H1 (cell line): ENCODE data around the gene PCCA. TPM values are rescaled to one million over a fixed set of nuclear protein-coding genes. Genes with fewer than 3 reads are reported as not detected.
"Not testable (repeated sequence)": the region's sequence is repeated elsewhere in the genome, so short reads cannot be mapped to it uniquely, and the experiment has no call there.

Experiments used
- CTCF ChIA-PET: fragments of 300-600 bp; sonication (Branson Sonifier 250); formaldehyde crosslinking; loops from one replicate; lab custom pipeline; 2021; ENCODE audit not compliant: partially characterized antibody; lab: Charles Lee
- POLR2A ChIA-PET: fragments of 300-600 bp; sonication (Branson Sonifier 250); formaldehyde crosslinking; loops from one replicate; lab custom pipeline; 2021; ENCODE audit warnings: inconsistent platforms; ENCODE audit not compliant: partially characterized antibody; lab: Charles Lee
- DNase-seq, 2 experiments: peaks; one replicate each; pipeline versions ENCODE4 v3.0.0 to v3.0.0-alpha.2; 2010 to 2022; ENCODE audit warnings: low spot score in 2 of 2, low read depth in 1 of 2, mixed read lengths in 1 of 2
- FAIRE-seq: peaks from 2 replicates; lab custom pipeline; 2011; peaks lifted over from hg19 to GRCh38; lab: Jason Lieb, UNC
- H2AFZ ChIP-seq: 2 replicates; pipeline ENCODE4 v1.8.1; 2012; ENCODE audit warnings: low read length, inconsistent platforms
- H2AK5ac ChIP-seq: 2 replicates; pipeline ENCODE4 v1.6.1; 2013; ENCODE audit warnings: low read depth, low read length
- H2BK120ac ChIP-seq: replicated peaks from 2 replicates; pipeline ENCODE3; 2013; ENCODE audit warnings: low read depth, low read length, inconsistent platforms
- H2BK12ac ChIP-seq: 2 replicates; pipeline ENCODE4 v1.6.1; 2013; ENCODE audit warnings: low read depth, low read length
- H2BK15ac ChIP-seq: 2 replicates; pipeline ENCODE4 v1.6.1; 2013; ENCODE audit warnings: low read length
- H2BK20ac ChIP-seq: 2 replicates; pipeline ENCODE4 v1.6.1; 2013; ENCODE audit warnings: low read length
- H2BK5ac ChIP-seq: 2 replicates; pipeline ENCODE4 v1.6.1; 2013; ENCODE audit warnings: low read depth, low read length
- H3K14ac ChIP-seq: 2 replicates; pipeline ENCODE4 v1.6.1; 2013; ENCODE audit warnings: inconsistent platforms; ENCODE audit not compliant: insufficient read length
- H3K18ac ChIP-seq: 2 replicates; pipeline ENCODE4 v1.6.1; 2013; ENCODE audit warnings: low read length; ENCODE audit errors: extremely low read depth
- H3K23ac ChIP-seq: 2 replicates; pipeline ENCODE4 v1.6.1; 2013; ENCODE audit warnings: inconsistent platforms; ENCODE audit not compliant: insufficient read length
- H3K23me2 ChIP-seq: 2 replicates; pipeline ENCODE4 v1.6.1; 2013; ENCODE audit warnings: low read depth, low read length
- H3K27ac ChIP-seq: 2 replicates; pipeline ENCODE4 v1.6.1; 2011; ENCODE audit warnings: low read depth, low read length, inconsistent platforms
- H3K27me3 ChIP-seq, 4 experiments: replicated peaks in 1 of 4; 1 replicate in 1 of 4; 2 replicates in 3 of 4; pipeline versions ENCODE4 v1.6.1 to v1.8.1; 2011 to 2013; ENCODE audit warnings: low read length in 3 of 4, mild to moderate bottlenecking in 3 of 4, inconsistent platforms in 2 of 4, mixed read lengths in 2 of 4, moderate library complexity in 1 of 4; ENCODE audit not compliant: control insufficient read depth in 3 of 4, insufficient read depth in 3 of 4; ENCODE audit errors: extremely low read depth in 1 of 4
- H3K36me3 ChIP-seq, 4 experiments: 2 replicates each; pipeline versions ENCODE4 v1.6.1 to v1.8.1; 2011 to 2013; ENCODE audit warnings: mild to moderate bottlenecking in 4 of 4, low read length in 3 of 4, moderate library complexity in 2 of 4, control low read depth in 1 of 4, inconsistent platforms in 1 of 4; ENCODE audit not compliant: insufficient read depth in 4 of 4, control insufficient read depth in 2 of 4
- H3K4ac ChIP-seq: replicated peaks from 2 replicates; pipeline ENCODE3; 2013; ENCODE audit warnings: low read length, low read depth, mixed read lengths, inconsistent platforms; ENCODE audit not compliant: insufficient read length
- H3K4me1 ChIP-seq, 4 experiments: replicated peaks in 1 of 4; 1 replicate in 1 of 4; 2 replicates in 3 of 4; pipeline versions ENCODE4 v1.6.1 to v1.8.1; 2011 to 2013; ENCODE audit warnings: low read length in 3 of 4, inconsistent platforms in 2 of 4, mixed read lengths in 1 of 4; ENCODE audit not compliant: insufficient read depth in 4 of 4, control insufficient read depth in 3 of 4
- H3K4me2 ChIP-seq, 2 experiments: 2 replicates each; pipeline versions ENCODE4 v1.6.1 to v1.8.1; 2011 to 2013; ENCODE audit warnings: low read depth in 2 of 2, low read length in 2 of 2, control low read depth in 1 of 2, inconsistent platforms in 1 of 2, mild to moderate bottlenecking in 1 of 2; ENCODE audit not compliant: insufficient read depth in 1 of 2
- H3K4me3 ChIP-seq, 4 experiments: fragments of 200-600, 300-600 bp in 1 of 4; sonication (generic), shearing (Covaris generic), sonication (Bioruptor Twin) in 1 of 4; 2 replicates each; pipeline versions ENCODE4 v1.5.1 to v1.8.1; 2011 to 2016; ENCODE audit warnings: low read length in 4 of 4, low read depth in 3 of 4, control low read depth in 2 of 4, inconsistent platforms in 2 of 4, mild to moderate bottlenecking in 2 of 4, mixed read lengths in 1 of 4, moderate library complexity in 1 of 4; ENCODE audit not compliant: insufficient read depth in 2 of 4; ENCODE audit errors: extremely low read depth in 1 of 4
- H3K56ac ChIP-seq: replicated peaks from 2 replicates; pipeline ENCODE3; 2013; ENCODE audit warnings: low read depth, mild to moderate bottlenecking, mixed read lengths, low read length, inconsistent platforms; ENCODE audit not compliant: insufficient read length
- H3K79me1 ChIP-seq: 2 replicates; pipeline ENCODE4 v1.6.1; 2013; ENCODE audit warnings: low read depth, low read length, control low read depth
- H3K79me2 ChIP-seq, 2 experiments: 2 replicates each; pipeline versions ENCODE4 v1.6.1 to v1.8.1; 2012 to 2013; ENCODE audit warnings: low read length in 2 of 2, mild to moderate bottlenecking in 2 of 2, inconsistent platforms in 1 of 2; ENCODE audit not compliant: insufficient read depth in 2 of 2, control insufficient read depth in 1 of 2
- H3K9ac ChIP-seq, 4 experiments: replicated peaks in 1 of 4; 1 replicate in 1 of 4; 2 replicates in 3 of 4; pipeline versions ENCODE4 v1.6.1 to v1.8.1; 2011 to 2013; ENCODE audit warnings: low read depth in 3 of 4, low read length in 3 of 4, control low read depth in 2 of 4, mild to moderate bottlenecking in 2 of 4, moderate library complexity in 2 of 4, inconsistent platforms in 1 of 4; ENCODE audit errors: extremely low read depth in 1 of 4
- H3K9me3 ChIP-seq, 2 experiments: 2 replicates each; pipeline versions ENCODE4 v1.6.1 to v1.8.1; 2012 to 2013; ENCODE audit warnings: mild to moderate bottlenecking in 2 of 2, moderate library complexity in 2 of 2, control low read depth in 1 of 2, inconsistent platforms in 1 of 2, low read depth in 1 of 2, low read length in 1 of 2, mixed read lengths in 1 of 2; ENCODE audit not compliant: insufficient read depth in 2 of 2
- H4K20me1 ChIP-seq, 2 experiments: replicated peaks in 1 of 2; 2 replicates each; pipeline versions ENCODE3 to v1.8.1; 2011 to 2013; ENCODE audit warnings: inconsistent platforms in 2 of 2, low read length in 2 of 2, mild to moderate bottlenecking in 1 of 2; ENCODE audit not compliant: insufficient read depth in 2 of 2, control insufficient read depth in 1 of 2
- H4K5ac ChIP-seq: 2 replicates; pipeline ENCODE4 v1.6.1; 2013; ENCODE audit warnings: low read length, low read depth, mixed read lengths, inconsistent platforms; ENCODE audit not compliant: insufficient read length
- H4K8ac ChIP-seq: 2 replicates; pipeline ENCODE4 v1.8.0; 2013; ENCODE audit warnings: mild to moderate bottlenecking, moderate library complexity, low read length, inconsistent platforms; ENCODE audit not compliant: insufficient read depth; ENCODE audit errors: extremely low read depth
- H4K91ac ChIP-seq: replicated peaks from 2 replicates; pipeline ENCODE3; 2013; ENCODE audit warnings: low read length, mixed read lengths, inconsistent platforms; ENCODE audit not compliant: insufficient read length
- WGBS, 2 experiments: shearing (Covaris generic) in 1 of 2; methylation state at CpG; one replicate each; pipeline versions ENCODE4 v1.1.6 to v1.1.7; 2013 to 2015; ENCODE audit warnings: low lambda C conversion rate in 2 of 2, mixed read lengths in 2 of 2, inconsistent platforms in 1 of 2, low coverage in 1 of 2, missing lambda C conversion rate in 1 of 2; ENCODE audit not compliant: insufficient replicate concordance in 2 of 2, insufficient coverage in 1 of 2, insufficient read length in 1 of 2; ENCODE audit errors: extremely low coverage in 1 of 2, missing lambda C conversion rate in 1 of 2; 5-methylcytosine and 5-hydroxymethylcytosine counted together
- polyA plus RNA-seq, 7 experiments: library from polyadenylated mRNA; depleted of rRNA in 3 of 7; stranded (reverse) in 5 of 7; unstranded in 2 of 7; fragments of >200 nt in 5 of 7; fragments of 200-250 nt in 2 of 7; gene quantifications; 1 replicate in 5 of 7; 2 replicates in 1 of 7; 4 replicates in 1 of 7; pipeline versions ENCODE4 v1.2.1 to v1.2.3, GENCODE V29; 2011 to 2013; ENCODE audit warnings: missing spikeins in 2 of 7, mixed read lengths in 2 of 7
- total RNA-seq: library from RNA; stranded (reverse); fragmentation: NEBNext Ultra II Directional; extraction: Animal tissue kit (Norgen Biotek cat#: 25700); gene quantifications from 2 replicates; pipeline ENCODE4 v1.2.1, GENCODE V29; 2021

Gene PCCA
- total and polyA plus RNA-seq, 2 of the 8 experiments (the other 6 are each of a cell fraction or from before 2014, with no cell fraction given), result 18.4 to 49.8 TPM

GRCh38 chr13:100141461-100141961 lies 52.6 kb downstream of the PCCA start:
- H3K79me2 ChIP-seq, result peaks cover 0 to 20% of the 10 kb centered on the region in 2 experiments; a peak in 1 of 4 replicates
- H3K27ac ChIP-seq, POLR2A ChIA-PET, FAIRE-seq, H3K23me2 ChIP-seq, DNase-seq, H3K56ac ChIP-seq, H2AK5ac ChIP-seq, H3K4ac ChIP-seq, H2BK15ac ChIP-seq, H2AFZ ChIP-seq, H2BK12ac ChIP-seq, H3K27me3 ChIP-seq, H3K4me1 ChIP-seq, H3K23ac ChIP-seq, H4K91ac ChIP-seq, H4K5ac ChIP-seq, H2BK20ac ChIP-seq, H3K14ac ChIP-seq, H3K36me3 ChIP-seq, H3K4me3 ChIP-seq, H2BK120ac ChIP-seq, H4K20me1 ChIP-seq, H3K9ac ChIP-seq, H3K79me1 ChIP-seq, H3K9me3 ChIP-seq, H4K8ac ChIP-seq, H3K4me2 ChIP-seq, H3K18ac ChIP-seq, H2BK5ac ChIP-seq: not testable (repeated sequence)
- 92% methylated on average over 5 of the region's 5 CpGs; no CpG with 5 or more reads in 1 of the 2 experiments for WGBS, 2 experiments
- CTCF ChIA-PET, result interaction anchor here (0.7 kb wide), 1 partner anchor 374 kb away, joined by 3 read pairs; no protein-coding TSS in a partner anchor
